Smooth muscle cell of bladder (primary cell): ENCODE measurements around the gene SPINT4. TPM values are rescaled to one million over a fixed set of nuclear protein-coding genes. Genes with fewer than 3 reads are reported as not detected.

ENCODE experiments used
- total RNA-seq: library from RNA; depleted of rRNA; stranded (reverse); fragments of >200 nt; gene quantifications from 2 replicates; pipeline ENCODE4 v1.2.3, GENCODE V29; 2014

SPINT4 gene
- total RNA-seq = not detected in 2 replicates

DNA sequence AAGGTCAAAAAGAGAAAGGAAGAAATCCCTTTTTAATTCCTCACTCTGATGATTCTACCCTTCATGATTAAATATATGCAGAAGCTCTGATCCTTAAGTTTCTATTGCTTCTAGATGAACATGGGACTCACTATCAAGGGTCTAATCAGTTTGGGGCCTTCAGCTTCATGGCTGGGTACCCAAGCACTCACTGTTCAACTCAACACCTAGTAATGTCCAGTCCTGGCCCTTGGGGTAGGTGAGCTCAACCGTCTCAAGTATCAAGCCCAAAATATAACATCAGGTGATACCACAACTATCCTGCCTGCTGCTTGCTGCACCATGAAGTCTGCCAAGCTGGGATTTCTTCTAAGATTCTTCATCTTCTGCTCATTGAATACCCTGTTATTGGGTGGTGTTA lies at the start of gene SPINT4:
SPINT4 (plus strand) TSS at position 301 of the 400 bp plus-strand sequence; CDS start at position 322, 21 bp downstream.

DNA sequence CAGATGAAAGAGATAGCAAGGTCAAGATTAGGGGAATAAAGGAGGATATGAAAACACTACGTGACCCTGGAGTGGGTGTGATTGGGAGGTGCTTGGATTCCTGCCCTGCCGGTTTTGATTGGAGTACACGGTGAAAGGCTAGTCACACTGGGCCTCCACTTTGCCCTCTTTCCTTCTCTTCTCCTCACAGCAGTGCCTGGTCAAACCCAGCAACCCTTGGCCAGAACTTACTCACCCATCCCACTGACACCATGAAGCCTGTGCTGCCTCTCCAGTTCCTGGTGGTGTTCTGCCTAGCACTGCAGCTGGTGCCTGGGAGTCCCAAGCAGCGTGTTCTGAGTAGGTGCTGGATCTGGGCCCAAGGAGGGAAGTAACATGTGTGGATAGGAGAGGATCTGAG lies 20.3 kb upstream of the SPINT4 start, which contains the start of gene WFDC13:
WFDC13 (plus strand) TSS at position 166 of the 400 bp plus-strand sequence; CDS start at position 252, 86 bp downstream.

DNA sequence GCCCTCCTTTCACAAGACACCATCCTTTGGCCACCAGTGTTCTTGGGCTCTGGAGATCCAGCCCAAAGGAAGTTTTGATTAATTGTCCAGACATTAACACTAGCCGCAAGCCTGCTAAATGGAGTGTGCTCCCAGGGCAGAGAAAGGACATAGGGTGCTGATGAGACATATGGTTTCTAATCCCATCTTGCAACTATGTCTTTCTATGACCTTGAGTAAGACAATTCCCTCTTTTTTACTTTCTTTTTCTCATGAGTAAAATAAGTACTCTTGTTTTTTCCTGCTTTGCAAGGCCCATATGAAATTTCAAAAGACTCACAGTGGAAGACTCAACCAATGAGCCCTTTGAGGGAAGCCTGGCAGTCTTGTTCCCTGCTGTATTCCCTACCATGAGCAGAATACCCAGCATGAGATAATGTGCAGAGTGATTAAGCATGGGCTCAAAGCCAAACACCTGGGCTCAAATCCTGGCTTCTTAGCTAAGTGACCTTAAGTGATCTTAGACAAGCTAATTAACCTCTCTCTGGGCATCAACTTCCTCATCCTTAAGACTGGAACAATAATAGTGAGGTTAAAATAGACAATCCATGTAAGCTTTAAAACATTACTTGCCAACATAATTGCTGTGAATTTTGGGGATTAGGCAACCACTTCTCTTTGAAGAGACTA lies 17.0 kb upstream of the SPINT4 start, which contains the start of gene WFDC10B:
WFDC10B (minus strand) TSS at position 51 of the 669 bp plus-strand sequence. CDS start 19,027 bp downstream, outside the sequence.

Other genes with a start within 250 kb of the SPINT4 start
- gene SPINT3, start 206.7 kb upstream of the SPINT4 start, total RNA-seq = not detected in 2 replicates
- not detected in 2 replicates for gene WFDC6, start 182.9 kb upstream of the SPINT4 start, total RNA-seq
- gene EPPIN, start 174.9 kb upstream of the SPINT4 start, total RNA-seq = not detected in 2 replicates
- gene WFDC8, start 143.1 kb upstream of the SPINT4 start, total RNA-seq = not detected in 2 replicates
- gene WFDC10A, start 92.6 kb upstream of the SPINT4 start, total RNA-seq = not detected in 2 replicates
- not detected in 2 replicates for gene WFDC9, start 91.1 kb upstream of the SPINT4 start, total RNA-seq
- gene WFDC11, start 52.1 kb upstream of the SPINT4 start, total RNA-seq = not detected in 2 replicates
- gene WFDC13, start 20.3 kb upstream of the SPINT4 start, total RNA-seq = not detected in 2 replicates
- gene WFDC10B, start 17.3 kb upstream of the SPINT4 start, total RNA-seq = 0.14 TPM in 1 of 2 replicates, not detected in the other
- gene WFDC3, start 69.5 kb downstream of the SPINT4 start, total RNA-seq = 0.57 and 0.65 TPM in 2 replicates
- 18.5 and 25.2 TPM in 2 replicates for gene DNTTIP1, start 69.6 kb downstream of the SPINT4 start, total RNA-seq
- 3.6 and 4.3 TPM in 2 replicates for gene UBE2C, start 90.3 kb downstream of the SPINT4 start, total RNA-seq
- 1.00 and 1.1 TPM in 2 replicates for gene TNNC2, start 105.0 kb downstream of the SPINT4 start, total RNA-seq
- 36.4 and 46.2 TPM in 2 replicates for gene SNX21, start 111.5 kb downstream of the SPINT4 start, total RNA-seq
- 46.2 and 46.5 TPM in 2 replicates for gene ACOT8, start 135.0 kb downstream of the SPINT4 start, total RNA-seq
- 4.4 and 5.3 TPM in 2 replicates for gene ZSWIM3, start 135.3 kb downstream of the SPINT4 start, total RNA-seq
- gene ZSWIM1, start 158.9 kb downstream of the SPINT4 start, total RNA-seq = 2.8 and 3.8 TPM in 2 replicates
- 1.3 and 1.9 TPM in 2 replicates for gene SPATA25, start 165.3 kb downstream of the SPINT4 start, total RNA-seq
- gene NEURL2, start 168.9 kb downstream of the SPINT4 start, total RNA-seq = 4.8 and 5.9 TPM in 2 replicates
- gene CTSA, start 169.0 kb downstream of the SPINT4 start, total RNA-seq = 71.4 and 108 TPM in 2 replicates
- gene PLTP, start 189.8 kb downstream of the SPINT4 start, total RNA-seq = 18.3 and 19.0 TPM in 2 replicates
- 5.1 and 5.3 TPM in 2 replicates for gene PCIF1, start 212.3 kb downstream of the SPINT4 start, total RNA-seq
- 9.5 and 11.7 TPM in 2 replicates for gene ZNF335, start 249.9 kb downstream of the SPINT4 start, total RNA-seq